SK-N-MC (cell line): ENCODE results near the gene ABCG1.
A peak's percentile ranks its signal among the peaks of the same experiment; 100 is the strongest.

ENCODE experiments used
- DNase-seq: peaks from one replicate; pipeline ENCODE4 v3.0.0-alpha.2; 2011; ENCODE audit warnings: low read depth, low spot score
- H3K27ac ChIP-seq: fragments of 200-600 bp; sonication (generic); 2 replicates; pipeline ENCODE4 v1.5.1; 2016; ENCODE audit warnings: mixed run types
- H3K36me3 ChIP-seq: fragments of 200-600 bp; sonication (generic); 2 replicates; pipeline ENCODE4 v1.6.1; 2017; ENCODE audit warnings: antibody characterized with exemption, low read length, mixed read lengths; ENCODE audit not compliant: insufficient read depth
- H3K4me3 ChIP-seq: fragments of 200-600 bp; sonication (generic); 2 replicates; pipeline ENCODE4 v1.5.1; 2016
- H3K9ac ChIP-seq: fragments of 200-600 bp; sonication (generic); 2 replicates; pipeline ENCODE4 v1.8.0; 2017; ENCODE audit warnings: mixed run types, mixed read lengths; ENCODE audit not compliant: insufficient read length
- H3K9me3 ChIP-seq: fragments of 200-600 bp; sonication (generic); 2 replicates; pipeline ENCODE4 v1.6.1; 2017; ENCODE audit warnings: low read depth, mild to moderate bottlenecking, antibody characterized with exemption, low read length, moderate library complexity, mixed read lengths
- EZH2 ChIP-seq: fragments of 200-600 bp; sonication (generic); IDR thresholded peaks from one replicate; pipeline ENCODE4 v1.6.1; 2017; ENCODE audit warnings: antibody characterized with exemption
- FOXP2 ChIP-seq: optimal IDR thresholded peaks from 2 replicates; pipeline ENCODE3; 2011; ENCODE audit warnings: mild to moderate bottlenecking, moderate library complexity; ENCODE audit not compliant: insufficient read depth; ENCODE audit errors: extremely low read length, control extremely low read depth
- POLR2AphosphoS5 ChIP-seq: IDR thresholded peaks from 2 replicates; pipeline ENCODE4 v1.6.1; 2012; ENCODE audit warnings: mild to moderate bottlenecking, low read depth, low read length, borderline replicate concordance

Gene ABCG1

DNA sequence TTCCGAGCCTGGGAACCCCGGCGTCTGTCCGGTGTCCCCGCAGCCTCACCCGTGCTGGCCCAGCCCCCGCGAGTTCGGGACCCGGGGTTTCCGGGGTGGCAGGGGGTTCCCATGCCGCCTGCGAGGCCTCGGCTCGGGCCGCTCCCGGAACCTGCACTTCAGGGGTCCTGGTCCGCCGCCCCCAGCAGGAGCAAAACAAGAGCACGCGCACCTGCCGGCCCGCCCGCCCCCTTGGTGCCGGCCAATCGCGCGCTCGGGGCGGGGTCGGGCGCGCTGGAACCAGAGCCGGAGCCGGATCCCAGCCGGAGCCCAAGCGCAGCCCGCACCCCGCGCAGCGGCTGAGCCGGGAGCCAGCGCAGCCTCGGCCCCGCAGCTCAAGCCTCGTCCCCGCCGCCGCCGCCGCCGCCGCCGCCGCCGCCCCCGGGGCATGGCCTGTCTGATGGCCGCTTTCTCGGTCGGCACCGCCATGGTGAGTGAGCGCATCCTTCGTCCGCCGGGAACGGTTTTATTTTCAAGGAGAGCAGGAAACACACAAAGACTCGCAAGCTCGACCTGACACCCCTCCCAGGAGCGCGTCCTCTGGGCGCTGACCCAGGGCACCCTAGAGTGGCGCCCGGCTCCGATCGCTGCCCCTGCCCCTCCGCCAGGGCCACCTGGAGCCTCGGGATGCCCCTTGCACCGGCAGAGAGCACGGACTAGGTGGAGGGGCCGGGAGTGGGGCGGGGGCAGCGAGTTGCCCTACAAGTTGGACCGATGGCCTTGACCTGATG, at the start of gene ABCG1:
Gene ABCG1, plus strand, starts transcription at position 305 of the 770 bp plus-strand sequence. Its CDS starts 123 bp downstream, at position 428.
- Histone ChIP-seq H3K9ac (peak within 1 kb of the TSS; percentile 42), H3K4me3 (peak within 1 kb of the TSS; percentile 71), H3K36me3 (no peaks in the 10 kb centered on the region), H3K9me3 (no peaks in the 10 kb centered on the region), H3K27ac (no peak within 1 kb of the TSS)
- TF ChIP-seq FOXP2: no peak
- TF ChIP-seq POLR2AphosphoS5: no peak
- TF ChIP-seq EZH2: no peak
- no peak for DNase-seq

DNA sequence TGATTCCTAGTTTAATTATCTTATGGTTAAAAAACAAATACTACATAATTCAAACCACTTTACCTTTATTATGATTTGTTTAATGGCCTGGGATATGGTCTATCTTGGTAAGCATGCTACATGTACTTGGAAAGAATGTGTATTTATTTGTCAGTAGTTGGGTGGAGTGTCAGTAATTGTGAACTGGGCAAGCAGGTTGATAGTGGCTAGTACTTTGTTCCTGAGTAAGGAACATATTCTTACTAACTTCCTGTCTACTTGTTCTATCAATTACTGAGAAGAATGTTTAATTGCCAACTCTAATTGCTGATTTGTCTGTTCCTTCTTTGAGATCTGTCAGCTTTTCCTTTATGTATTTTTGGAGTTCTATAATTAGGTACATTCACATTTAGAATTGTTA, 49.2 kb upstream of the ABCG1 start:
- Histone ChIP-seq H3K9ac (no peak overlapping the region), H3K36me3 (no peaks in the 10 kb centered on the region), H3K9me3 (no peaks in the 10 kb centered on the region), H3K27ac (no peak overlapping the region), H3K4me3 (no peak overlapping the region)
- no peak for DNase-seq
- no peak for TF ChIP-seq EZH2
- TF ChIP-seq FOXP2: no peak
- TF ChIP-seq POLR2AphosphoS5: no peak

DNA sequence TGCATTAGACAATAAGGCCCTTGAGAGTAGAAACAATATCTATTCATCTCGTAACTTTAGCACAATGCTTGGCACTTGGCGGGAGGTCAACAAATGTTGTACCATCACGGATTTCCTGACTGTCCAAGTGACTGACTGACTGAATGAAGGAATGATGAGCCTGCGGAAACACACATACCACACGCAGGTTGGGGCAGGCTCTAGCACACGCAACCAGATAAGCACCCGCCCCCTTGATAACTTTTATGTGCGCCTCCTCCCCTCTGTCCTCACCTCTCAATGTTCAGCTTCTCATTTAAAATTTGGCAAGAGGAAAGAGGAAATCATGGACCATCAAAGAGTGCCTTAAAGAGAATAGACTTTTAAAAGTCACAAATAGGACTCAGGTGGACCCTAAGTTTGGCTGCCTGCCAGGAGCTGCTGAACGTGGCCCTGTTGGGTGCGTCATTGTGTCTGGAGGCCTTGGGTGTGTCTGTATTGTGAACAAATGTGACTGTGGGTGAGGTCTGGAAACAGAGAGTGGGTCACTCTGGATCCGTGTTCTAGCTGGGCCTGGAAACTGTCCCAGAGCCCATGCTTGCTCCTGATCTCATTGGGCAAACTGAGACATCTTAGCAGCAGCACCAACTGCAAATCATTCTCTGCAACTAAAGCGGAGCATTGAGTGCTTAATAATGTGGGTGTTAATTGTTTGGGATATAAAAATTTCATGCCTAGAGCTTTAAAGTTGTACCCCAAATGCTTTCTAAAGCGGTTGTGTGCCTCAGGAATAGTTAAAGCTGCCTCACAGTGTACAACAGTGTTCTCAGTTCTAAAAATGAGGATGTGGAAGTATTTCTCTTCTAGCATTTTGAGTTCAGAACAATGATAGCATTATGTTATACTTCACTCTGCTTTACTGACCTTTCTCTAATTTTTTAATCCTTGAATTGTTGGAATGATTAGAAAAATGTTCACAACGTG, 47.6 kb upstream of the ABCG1 start:
- no peak overlapping the region for H3K4me3 ChIP-seq
- H3K9me3 ChIP-seq: no peaks in the 10 kb centered on the region
- no peak overlapping the region for H3K27ac ChIP-seq
- no peak overlapping the region for H3K9ac ChIP-seq
- no peak for DNase-seq
- H3K36me3 ChIP-seq: no peaks in the 10 kb centered on the region
- TF ChIP-seq FOXP2 (no peak), EZH2 (no peak), POLR2AphosphoS5 (no peak)

DNA sequence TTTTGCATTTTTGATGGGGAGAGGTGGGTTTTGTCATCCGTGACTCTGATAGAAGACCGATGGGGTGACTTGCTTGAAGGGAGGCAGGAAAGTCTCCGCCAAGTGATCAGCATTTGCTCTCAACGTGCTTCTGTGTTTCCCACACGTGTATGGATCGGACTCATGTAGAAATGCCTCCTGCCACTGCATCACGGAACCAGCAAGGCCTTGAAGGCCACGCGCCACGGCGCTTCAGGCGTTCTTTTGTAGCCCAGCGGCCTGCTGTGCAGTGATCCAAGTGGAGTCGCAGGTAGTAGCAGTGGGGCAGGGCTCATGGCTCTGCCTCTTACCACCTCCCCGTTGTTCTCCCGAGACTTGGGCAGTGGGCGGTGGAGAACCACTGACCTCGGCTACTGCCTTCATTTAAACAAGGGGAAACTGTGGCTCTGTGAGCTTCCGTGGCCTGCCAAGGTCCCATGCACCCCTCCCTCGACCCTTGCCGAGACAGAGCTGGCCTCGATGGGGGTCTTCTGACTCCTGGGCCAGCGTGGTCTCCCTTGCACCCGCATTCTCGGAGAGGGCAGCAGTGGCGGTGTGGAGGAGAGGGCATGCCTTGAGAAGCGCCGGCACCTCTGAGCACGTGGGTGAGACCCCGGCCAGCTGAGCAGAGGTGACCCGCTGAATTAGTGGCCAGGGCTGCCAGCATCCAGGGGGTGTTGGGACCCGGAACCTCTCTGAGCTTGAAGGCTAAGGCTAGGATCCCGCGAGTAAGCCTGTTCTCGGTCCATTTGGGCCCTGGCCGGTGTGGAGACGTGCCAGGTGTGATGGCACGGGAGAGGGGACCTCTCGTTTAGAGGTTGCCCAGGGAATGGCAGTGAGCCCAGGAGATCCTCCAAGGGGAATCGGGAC, 46.1 kb upstream of the ABCG1 start:
- Histone ChIP-seq H3K9ac (no peak overlapping the region), H3K27ac (no peak overlapping the region), H3K9me3 (no peaks in the 10 kb centered on the region), H3K4me3 (no peak overlapping the region), H3K36me3 (no peaks in the 10 kb centered on the region)
- no peak for DNase-seq
- TF ChIP-seq EZH2 (no peak), FOXP2 (no peak), POLR2AphosphoS5 (no peak)

DNA sequence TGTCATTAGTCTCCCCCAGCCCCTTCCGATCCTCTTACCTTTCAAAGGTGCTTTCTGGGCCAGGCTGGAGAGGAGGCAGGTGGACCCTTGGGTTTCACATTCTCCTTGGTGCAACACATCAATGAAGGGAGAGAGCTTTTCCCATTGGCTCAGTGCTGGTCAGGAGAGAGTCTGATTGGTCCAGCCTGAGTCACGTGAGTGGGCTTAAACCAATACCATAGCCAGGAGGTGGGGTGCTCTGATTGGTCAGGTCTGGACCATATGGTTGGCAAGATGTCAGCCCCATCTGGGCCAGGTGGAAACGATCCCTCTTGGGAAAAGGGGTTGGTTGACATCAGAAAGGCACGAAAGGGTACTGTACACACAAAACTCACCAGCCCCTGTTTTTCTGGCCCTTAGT, 44.8 kb upstream of the ABCG1 start:
- H3K4me3 ChIP-seq: no peak overlapping the region
- no peak for DNase-seq
- no peak overlapping the region for H3K27ac ChIP-seq
- TF ChIP-seq FOXP2 (no peak), EZH2 (no peak), POLR2AphosphoS5 (no peak)
- no peaks in the 10 kb centered on the region for H3K36me3 ChIP-seq
- H3K9me3 ChIP-seq: no peaks in the 10 kb centered on the region
- H3K9ac ChIP-seq: no peak overlapping the region

DNA sequence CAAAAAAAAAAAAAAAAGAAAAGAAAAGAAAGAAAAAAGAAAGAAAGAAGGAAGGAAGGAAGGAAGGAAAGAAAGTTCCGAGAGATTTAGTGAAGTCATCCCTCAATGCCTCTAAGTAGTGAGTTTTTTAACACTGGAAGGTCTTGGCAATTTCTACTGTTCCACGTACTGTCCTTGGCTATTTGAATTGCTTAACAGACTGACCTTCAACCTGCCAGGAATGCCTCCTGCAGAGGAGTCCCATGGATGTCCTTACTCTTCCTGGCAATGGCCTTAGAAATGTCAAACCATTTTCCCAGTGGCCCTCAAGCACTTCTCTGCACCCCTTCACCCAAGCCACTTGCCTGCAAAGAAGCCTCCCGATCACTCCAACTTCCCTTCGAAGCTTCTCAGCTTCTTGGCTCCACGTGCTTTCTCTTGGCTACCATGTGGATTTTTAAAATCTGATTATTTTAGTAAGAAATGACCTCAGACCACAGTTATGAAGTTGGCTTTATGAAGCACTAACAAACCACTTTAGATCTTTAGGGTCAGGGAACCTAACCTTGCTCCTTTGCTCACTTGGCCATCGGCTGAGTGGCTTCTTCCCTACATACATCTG, 43.7 kb upstream of the ABCG1 start:
- Histone ChIP-seq H3K9me3 (no peaks in the 10 kb centered on the region), H3K36me3 (no peaks in the 10 kb centered on the region), H3K4me3 (no peak overlapping the region), H3K27ac (no peak overlapping the region), H3K9ac (no peak overlapping the region)
- no peak for DNase-seq
- no peak for TF ChIP-seq POLR2AphosphoS5
- no peak for TF ChIP-seq EZH2
- no peak for TF ChIP-seq FOXP2

DNA sequence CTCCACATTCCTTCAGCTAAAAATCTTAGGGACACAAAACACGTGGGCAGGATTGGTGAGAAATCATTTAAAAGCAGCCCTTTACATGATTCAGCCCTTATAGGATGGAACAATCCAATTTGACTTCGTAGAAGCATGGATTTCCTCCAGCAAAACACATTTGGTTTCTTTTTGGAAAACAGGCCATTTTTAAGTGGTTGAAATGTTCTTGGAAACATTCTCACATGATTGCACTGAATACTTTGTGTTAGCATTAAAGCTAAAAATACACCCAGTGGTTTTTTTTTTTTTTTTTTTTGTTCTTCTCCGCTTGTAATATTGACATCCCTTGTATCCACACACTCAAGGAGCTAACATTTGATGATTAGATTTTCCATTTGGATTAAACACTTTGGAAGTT, 42.1 kb upstream of the ABCG1 start:
- Histone ChIP-seq H3K4me3 (no peak overlapping the region), H3K27ac (no peak overlapping the region), H3K9ac (no peak overlapping the region), H3K36me3 (no peaks in the 10 kb centered on the region), H3K9me3 (no peaks in the 10 kb centered on the region)
- no peak for DNase-seq
- no peak for TF ChIP-seq POLR2AphosphoS5
- TF ChIP-seq FOXP2: no peak
- no peak for TF ChIP-seq EZH2
